ENCODE data around the gene SAP30L. TPM values are rescaled to one million over a fixed set of nuclear protein-coding genes. Genes with fewer than 3 reads are reported as not detected.

Gene SAP30L
- total and polyA plus RNA-seq, 2 of the 4 experiments (the other 2 are of a cell fraction) = 9.7 to 17.6 TPM

GRCh38 chr5:154430466-154430865, 15.3 kb upstream of the SAP30L start:
- no peaks in the 10 kb centered on the region for H4K20me1 ChIP-seq (ENCODE audit: insufficient read depth, low read length)
- H2AFZ ChIP-seq (replicated peaks; ENCODE audit: low read length, poor library complexity) = no peak overlapping the region
- H3K14ac ChIP-seq (replicated peaks; ENCODE audit: low read depth, low read length) = no peak overlapping the region
- H2BK120ac ChIP-seq (ENCODE audit: low read depth, low read length) = no peak overlapping the region
- H4K5ac ChIP-seq (ENCODE audit: low read depth, low read length) = no peak overlapping the region
- H2AK5ac ChIP-seq (ENCODE audit: low read depth, low read length) = no peak overlapping the region
- no peaks in the 10 kb centered on the region for H3K9me3 ChIP-seq (ENCODE audit: control insufficient read depth, insufficient read depth, low read length)
- dilution Hi-C loops (cut with HindIII; ENCODE audit: low sequenced_read_pairs, unreplicated experiment) (no loop called here), in situ Hi-C loops (cut with MboI; ENCODE audit: low sequenced_read_pairs) (no loop called here), intact Hi-C loops (cut with micrococcal nuclease) (no loop called here)
- H2BK15ac ChIP-seq (ENCODE audit: low read depth, low read length) = no peak overlapping the region
- ATAC-seq (ENCODE audit: low read depth) (no peak), DNase-seq (no peak)
- H3K23ac ChIP-seq (ENCODE audit: low read depth, low read length) = no peak overlapping the region
- no peak overlapping the region for H3K4me2 ChIP-seq (ENCODE audit: low read depth, low read length)
- no peak overlapping the region for H3K9ac ChIP-seq (ENCODE audit: low read depth, low read length)
- H3K27me3 ChIP-seq (ENCODE audit: control insufficient read depth, insufficient read depth, low read length) = no peaks in the 10 kb centered on the region
- no peaks in the 10 kb centered on the region for H3K4me1 ChIP-seq (ENCODE audit: control insufficient read depth, insufficient read depth, low read length)
- no peak overlapping the region for H2BK20ac ChIP-seq (ENCODE audit: low read depth, low read length)
- no peak overlapping the region for H3K4me3 ChIP-seq (ENCODE audit: insufficient read depth, low read depth, low read length)
- no peak overlapping the region for H3K18ac ChIP-seq (ENCODE audit: low read depth, low read length)
- H4K8ac ChIP-seq (ENCODE audit: low read depth in 2 of 2, low read length in 2 of 2) = no peak overlapping the region
- peaks cover 2% of the 10 kb centered on the region; the same call in 1 of the 2 replicates for H3K36me3 ChIP-seq (ENCODE audit: control insufficient read depth, insufficient read depth, low read length)
- no peak overlapping the region for H2BK5ac ChIP-seq (ENCODE audit: low read depth, low read length, poor library complexity, severe bottlenecking)
- WGBS, 2 experiments (ENCODE audit: extremely low coverage in 2 of 2, insufficient read length in 1 of 2) = no CpG with 5 or more reads among the region's 4 CpGs
- no peaks in the 10 kb centered on the region for H3K9me1 ChIP-seq (ENCODE audit: insufficient read depth, low read length)
- no peak overlapping the region for H3K27ac ChIP-seq (ENCODE audit: insufficient read depth, low read length)
- BruUV-seq (replicated peaks) = no TSS peak
- no peak overlapping the region for H3K4ac ChIP-seq (ENCODE audit: low read depth, low read length)
- TF ChIP-seq RCOR1 (IDR thresholded peaks at IDR 0.05; ENCODE audit: insufficient replicate concordance, low read length) = no peak
- ChIA-PET CTCF (interaction anchor here (1.1 kb wide), 1 partner anchor 358 kb away, joined by 3 read pairs; no protein-coding TSS in a partner anchor), POLR2A (ENCODE audit: unreplicated experiment) (no interaction called here)
- H3K56ac ChIP-seq (ENCODE audit: extremely low read depth, insufficient read depth, low read length) = no peak overlapping the region
- H2AK9ac ChIP-seq (replicated peaks; ENCODE audit: low read depth, low read length, poor library complexity) = no peak overlapping the region
- H3K79me1 ChIP-seq (ENCODE audit: low read depth in 1 of 2, low read length in 2 of 2) = no peaks in the 10 kb centered on the region; a peak in 1 of 4 replicates
- H4K91ac ChIP-seq (ENCODE audit: insufficient read depth, low read depth, low read length) = no peak overlapping the region

Data from IMR-90 (cell line).